HG02840 (cell line): ENCODE results near the gene FAM83C.

ENCODE experiments used
- ATAC-seq: cut with Tn5 transposase; IDR thresholded peaks from one replicate; pipeline ENCODE4 v1.9.1; 2021; ENCODE audit warnings: mild to moderate bottlenecking, moderate library complexity, moderate number of reproducible peaks; ENCODE audit not compliant: unreplicated experiment, low FRiP score

Gene FAM83C

GRCh38 chr20:35240811-35241293, 51.4 kb downstream of the FAM83C start:
- no peak for ATAC-seq

GRCh38 chr20:35240083-35240810, 52.0 kb downstream of the FAM83C start:
- ATAC-seq, result no peak

DNA sequence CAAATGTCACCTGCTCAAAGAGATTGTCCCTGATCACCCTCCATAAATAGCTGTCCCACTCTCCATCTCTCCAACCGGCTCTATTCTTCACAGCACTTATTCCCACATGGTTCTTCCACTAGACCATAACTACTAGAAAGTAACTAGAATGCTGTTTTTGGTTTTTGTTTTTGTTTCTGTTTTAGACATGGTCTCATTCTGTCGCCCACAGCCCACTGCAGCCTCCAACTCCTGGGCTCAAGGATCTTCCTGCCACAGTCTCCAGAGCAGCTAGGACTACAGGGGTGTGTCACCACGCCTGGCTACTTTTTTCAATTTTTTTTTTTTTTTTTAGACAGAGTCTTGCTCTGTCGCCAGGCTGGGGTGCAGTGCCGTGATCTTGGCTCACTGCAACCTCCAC, 53.5 kb downstream of the FAM83C start:
- ATAC-seq, result no peak

- no peak for ATAC-seq
Observed at GRCh38 chr20:35238170-35238569, 54.1 kb downstream of the FAM83C start.

GRCh38 chr20:35237486-35237885, 54.7 kb downstream of the FAM83C start:
- no peak for ATAC-seq

DNA sequence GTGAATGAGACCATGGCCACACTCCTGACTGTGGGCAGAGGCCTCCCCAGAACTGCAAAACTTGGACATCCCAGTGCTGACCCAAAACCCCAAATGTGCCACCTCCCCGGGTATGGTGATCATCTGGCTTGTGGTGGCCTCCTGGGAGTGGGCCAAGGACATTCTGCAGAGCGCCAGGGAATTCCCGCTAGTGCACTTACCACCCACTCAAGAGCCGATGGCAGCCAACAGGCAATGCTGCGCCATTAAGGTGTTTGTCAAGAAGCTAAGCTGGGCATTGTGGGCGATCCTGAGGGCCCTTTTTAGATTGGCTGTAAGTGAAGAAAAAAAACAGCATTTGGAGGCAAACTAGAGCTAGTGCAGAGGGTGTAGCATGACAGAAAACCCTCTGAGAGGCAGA, 56.3 kb downstream of the FAM83C start:
- ATAC-seq, result no peak
